Subcutaneous abdominal adipose tissue (tissue), 5 donors: ENCODE data around the gene ADORA3.

Experiments used
- H3K27ac ChIP-seq: one replicate; pipeline ENCODE4 v1.7.0; 2013; ENCODE audit warnings: low read depth, mild to moderate bottlenecking, inconsistent platforms, low read length, moderate library complexity
- H3K27me3 ChIP-seq, 5 donors: one replicate each; pipeline ENCODE4 v1.7.0; 2013; ENCODE audit warnings: low read length in 5 of 5, inconsistent platforms in 1 of 5; ENCODE audit not compliant: control insufficient read depth in 5 of 5, insufficient read depth in 4 of 5
- H3K36me3 ChIP-seq, 5 donors: one replicate each; pipeline ENCODE4 v1.7.0; 2013; ENCODE audit warnings: low read length in 5 of 5; ENCODE audit not compliant: control insufficient read depth in 5 of 5, insufficient read depth in 5 of 5
- H3K4me1 ChIP-seq, 5 donors: one replicate each; pipeline ENCODE4 v1.7.0; 2013; ENCODE audit warnings: low read length in 5 of 5, mild to moderate bottlenecking in 3 of 5, moderate library complexity in 1 of 5; ENCODE audit not compliant: control insufficient read depth in 5 of 5, insufficient read depth in 5 of 5
- H3K4me3 ChIP-seq, 5 donors: one replicate each; pipeline ENCODE4 v1.7.0; 2013; ENCODE audit warnings: low read length in 5 of 5, low read depth in 1 of 5
- H3K9ac ChIP-seq, 5 donors: one replicate each; pipeline ENCODE4 v1.7.0; 2013; ENCODE audit warnings: low read length in 5 of 5, mild to moderate bottlenecking in 4 of 5, moderate library complexity in 3 of 5
- H3K9me3 ChIP-seq, 5 donors: one replicate each; pipeline ENCODE4 v1.7.0; 2013; ENCODE audit warnings: low read length in 5 of 5; ENCODE audit not compliant: control insufficient read depth in 5 of 5
- donor health status: healthy.
- donor health status: healthy.
- donor health status: healthy.
- donor health status: healthy.
- donor health status: healthy.

The ADORA3 gene

DNA sequence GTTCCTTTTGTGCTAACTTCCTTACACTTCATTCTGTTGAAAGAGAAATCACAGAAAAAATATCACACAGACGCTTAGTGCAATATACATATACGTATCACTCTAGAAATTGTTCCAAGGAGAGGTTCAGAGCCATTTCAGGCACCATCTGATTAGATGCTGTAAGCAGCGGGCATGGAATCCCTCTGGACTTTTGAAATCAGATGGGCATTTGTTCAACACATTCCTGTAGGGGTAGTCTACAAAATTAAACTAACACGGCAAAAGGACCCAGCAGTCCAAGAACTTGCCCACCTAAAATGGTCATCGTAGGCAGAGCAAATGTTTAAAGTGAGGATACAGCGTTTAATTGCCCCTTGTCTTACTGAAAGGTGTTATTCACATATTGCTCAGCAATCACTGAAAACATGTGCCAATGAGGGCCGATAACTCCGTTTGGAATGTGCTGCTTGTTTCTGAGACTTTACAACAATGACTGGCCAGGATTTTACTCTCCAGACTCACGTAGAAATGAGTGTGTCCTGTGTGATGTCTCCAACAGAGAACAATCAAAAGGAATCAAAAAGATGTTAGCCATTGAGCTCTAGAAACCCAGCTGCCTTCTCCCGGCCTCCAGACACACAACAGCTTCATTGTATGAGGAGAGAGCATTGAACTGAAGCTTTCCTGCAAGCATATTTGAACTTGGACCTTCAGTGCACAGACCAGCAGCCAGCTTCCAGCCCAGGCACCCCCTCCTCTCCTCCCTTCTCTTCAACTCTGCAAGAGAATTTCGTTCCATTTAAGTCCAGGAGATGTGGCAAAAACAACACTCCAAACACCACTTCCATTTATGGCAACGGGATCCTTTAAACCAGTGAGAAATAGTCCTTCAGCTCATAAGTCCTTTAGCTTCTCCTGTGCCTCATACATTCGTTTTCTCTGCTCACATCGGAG lies 32.1 kb upstream of the ADORA3 start:
- no peaks in the 10 kb centered on the region for H3K9me3 ChIP-seq
- H3K9ac ChIP-seq = no peak overlapping the region
- H3K27me3 ChIP-seq = peaks cover 0 to 3% (median 0%) of the 10 kb centered on the region in 5 donors
- no peak overlapping the region for H3K27ac ChIP-seq
- H3K4me3 ChIP-seq = no peak overlapping the region
- no peaks in the 10 kb centered on the region for H3K36me3 ChIP-seq
- no peaks in the 10 kb centered on the region for H3K4me1 ChIP-seq

DNA sequence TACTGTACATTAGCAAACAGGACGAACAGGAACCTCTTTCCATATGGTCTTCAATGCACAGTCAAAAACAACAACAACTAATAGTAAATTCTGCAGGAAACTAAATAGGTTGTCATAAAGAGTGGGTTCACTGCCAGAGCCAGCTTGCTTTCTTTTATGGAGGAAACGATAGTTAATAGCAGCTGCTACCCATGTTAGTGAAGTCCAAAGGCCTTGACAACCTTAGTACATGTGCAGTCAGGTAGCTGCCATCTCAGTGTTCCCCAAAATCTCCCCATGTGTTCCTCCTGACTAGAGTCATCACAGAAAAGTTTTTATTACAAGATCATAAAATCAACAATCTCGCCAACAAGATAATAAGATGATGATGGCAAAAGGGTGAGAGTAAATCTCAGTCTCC lies 16.6 kb upstream of the ADORA3 start:
- Histone ChIP-seq H3K27me3 (peaks cover 0 to 7% (median 0%) of the 10 kb centered on the region in 5 donors), H3K9ac (no peak overlapping the region), H3K4me1 (peaks cover 3 to 22% (median 19%) of the 10 kb centered on the region in 5 donors), H3K4me3 (no peak overlapping the region), H3K9me3 (peaks cover 0 to 3% (median 0%) of the 10 kb centered on the region in 5 donors), H3K27ac (no peak overlapping the region), H3K36me3 (no peaks in the 10 kb centered on the region)

DNA sequence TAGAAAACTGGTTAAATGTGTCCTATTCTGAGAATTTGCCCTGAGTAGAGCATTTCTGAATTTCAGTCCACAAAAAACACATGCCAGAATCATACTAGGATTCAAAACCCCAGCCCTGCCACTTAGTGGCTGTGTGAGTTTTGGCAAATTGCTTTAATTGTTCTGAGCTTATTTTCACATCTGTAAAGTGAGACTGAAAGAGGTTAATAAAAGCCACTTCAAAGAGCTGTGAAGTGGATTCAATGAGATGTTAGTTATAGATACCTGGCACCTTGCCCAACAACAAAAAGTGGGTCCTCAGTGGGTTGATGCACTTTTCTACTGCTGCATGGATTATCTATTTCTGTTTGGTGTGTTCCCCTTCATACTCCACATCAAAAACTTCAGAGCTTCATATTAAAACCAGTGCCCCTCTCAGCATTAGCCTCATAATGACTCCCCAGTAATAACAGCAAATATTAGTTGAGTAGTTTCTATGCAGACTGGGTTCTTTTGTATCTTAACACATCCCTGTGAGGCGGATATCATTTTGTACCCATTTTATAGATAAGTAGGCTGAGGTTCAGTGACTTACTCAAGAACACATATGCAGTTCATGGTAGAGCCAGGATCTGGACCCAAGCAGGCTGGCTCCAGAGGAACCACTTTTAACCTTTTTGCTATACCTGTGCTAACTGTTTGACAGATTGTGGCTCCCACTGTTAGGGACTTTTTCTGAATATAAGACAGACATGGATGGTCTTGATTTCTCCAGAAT lies 14.2 kb upstream of the ADORA3 start:
- H3K27ac ChIP-seq = no peak overlapping the region
- H3K4me1 ChIP-seq = peaks cover 7 to 45% (median 22%) of the 10 kb centered on the region in 5 donors
- H3K27me3 ChIP-seq = peaks cover 0 to 7% (median 0%) of the 10 kb centered on the region in 5 donors
- H3K4me3 ChIP-seq = no peak overlapping the region
- no peaks in the 10 kb centered on the region for H3K36me3 ChIP-seq
- no peak overlapping the region for H3K9ac ChIP-seq
- H3K9me3 ChIP-seq = no peaks in the 10 kb centered on the region

DNA sequence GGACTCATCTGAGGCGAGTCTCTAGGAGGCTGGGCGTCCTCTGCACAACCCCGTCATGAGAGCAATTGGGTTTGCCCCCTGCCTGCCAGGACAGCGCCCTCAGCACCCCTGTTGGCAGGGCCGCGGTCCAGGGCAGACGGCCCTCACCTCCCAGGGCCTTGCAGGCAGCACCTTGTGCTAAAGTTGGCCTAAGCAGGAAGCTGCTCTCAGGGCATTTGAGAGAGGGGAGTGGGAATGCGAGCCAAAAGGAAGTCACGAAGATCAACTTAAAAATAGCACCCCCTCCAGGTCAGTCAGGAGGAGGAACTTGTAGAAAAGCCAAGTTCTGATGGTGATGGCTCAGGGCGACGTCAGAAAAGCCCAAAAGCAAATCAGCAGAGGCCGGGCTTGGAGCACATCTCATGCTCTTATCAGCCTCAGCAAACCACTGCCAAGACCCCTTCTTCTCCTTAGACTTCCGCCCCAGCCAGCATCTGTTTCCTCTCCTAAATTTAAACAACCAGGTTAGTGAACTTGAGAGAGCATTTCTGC lies 12.6 kb upstream of the ADORA3 start:
- no peaks in the 10 kb centered on the region for H3K36me3 ChIP-seq
- peaks cover 0 to 7% (median 0%) of the 10 kb centered on the region in 5 donors for H3K27me3 ChIP-seq
- H3K4me3 ChIP-seq = peak overlapping the region; percentile 31 to 63 (median 57)
- no peaks in the 10 kb centered on the region for H3K9me3 ChIP-seq
- peaks cover 7 to 47% (median 22%) of the 10 kb centered on the region in 5 donors for H3K4me1 ChIP-seq
- peak overlapping the region in 2 of 5 donors; percentile 19 to 66 for H3K9ac ChIP-seq
- peak overlapping the region; percentile 67 for H3K27ac ChIP-seq

DNA sequence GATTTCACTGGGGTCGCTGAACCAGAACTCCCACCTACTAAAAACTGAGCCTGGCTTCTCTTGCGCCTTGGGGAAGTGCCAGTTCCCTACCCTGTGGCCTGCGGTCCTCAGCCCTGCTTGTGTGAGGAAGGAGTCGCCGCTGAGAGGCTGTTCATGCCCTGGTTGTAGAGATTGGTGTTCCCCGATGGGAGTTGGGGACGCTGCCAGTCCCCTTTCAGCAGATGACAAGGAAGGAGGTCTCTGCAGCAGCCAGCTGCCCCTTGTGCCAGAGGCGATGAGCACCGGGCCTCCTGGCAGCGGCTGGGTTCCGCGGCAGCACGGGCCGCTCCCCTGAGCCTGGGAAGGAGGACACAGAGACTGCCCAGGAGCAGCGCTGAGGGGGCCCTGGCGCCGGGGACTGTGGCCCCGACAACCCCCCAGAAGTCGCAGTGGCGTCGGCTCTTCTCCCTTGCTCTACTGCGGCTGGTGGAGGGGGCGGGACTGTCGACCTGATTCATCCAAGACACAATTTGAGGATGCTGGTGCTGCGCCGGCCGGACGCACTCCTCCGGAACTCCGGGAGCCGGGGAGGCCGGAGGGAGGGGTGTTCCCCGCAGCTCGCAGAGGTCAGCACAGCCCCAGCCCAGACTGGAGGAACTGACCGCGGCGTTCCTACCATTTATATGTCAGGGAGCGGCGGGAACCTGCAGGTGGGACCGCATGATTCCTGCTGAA lies 12.0 kb upstream of the ADORA3 start:
- H3K36me3 ChIP-seq = no peaks in the 10 kb centered on the region
- H3K27ac ChIP-seq = peak overlapping the region; percentile 67
- H3K4me1 ChIP-seq = peaks cover 7 to 53% (median 22%) of the 10 kb centered on the region in 5 donors
- peak overlapping the region in 2 of 5 donors; percentile 19 to 66 for H3K9ac ChIP-seq
- peaks cover 0 to 7% (median 0%) of the 10 kb centered on the region in 5 donors for H3K27me3 ChIP-seq
- H3K4me3 ChIP-seq = peak overlapping the region; percentile 31 to 63 (median 57)
- no peaks in the 10 kb centered on the region for H3K9me3 ChIP-seq

DNA sequence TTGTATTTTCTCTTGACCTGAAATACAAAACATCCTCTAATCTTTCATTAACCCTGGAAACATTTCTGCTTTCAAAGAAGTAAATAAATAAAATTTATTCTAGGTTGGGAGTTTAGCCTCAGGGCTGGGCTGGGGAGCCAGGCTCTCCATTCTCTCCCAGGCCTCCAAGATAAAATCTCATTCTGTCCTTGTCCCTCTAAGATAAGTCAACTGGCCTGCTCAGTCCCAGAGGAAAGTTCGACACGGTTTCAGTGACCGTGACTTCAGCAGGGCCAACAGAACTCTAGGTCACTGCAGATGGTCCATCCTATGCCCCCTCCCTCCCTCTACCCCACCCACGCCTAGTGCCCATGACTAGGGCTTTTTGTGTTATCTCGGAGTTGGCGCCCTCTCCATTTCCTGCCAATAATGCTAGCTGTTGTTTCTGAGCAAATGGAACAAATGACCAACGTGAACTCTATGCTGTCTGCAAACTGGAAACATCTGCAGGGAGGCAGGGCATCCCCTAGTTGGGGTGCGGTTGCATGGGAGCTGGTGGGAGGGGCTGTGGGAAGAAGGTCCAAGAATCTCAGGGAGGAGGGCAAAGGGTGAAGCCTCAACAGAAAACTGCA lies 10.1 kb upstream of the ADORA3 start:
- H3K9ac ChIP-seq = no peak overlapping the region
- peaks cover 11 to 72% (median 40%) of the 10 kb centered on the region in 5 donors for H3K4me1 ChIP-seq
- no peak overlapping the region for H3K27ac ChIP-seq
- no peaks in the 10 kb centered on the region for H3K9me3 ChIP-seq
- no peaks in the 10 kb centered on the region for H3K36me3 ChIP-seq
- H3K27me3 ChIP-seq = peaks cover 0 to 7% (median 0%) of the 10 kb centered on the region in 5 donors
- no peak overlapping the region for H3K4me3 ChIP-seq

DNA sequence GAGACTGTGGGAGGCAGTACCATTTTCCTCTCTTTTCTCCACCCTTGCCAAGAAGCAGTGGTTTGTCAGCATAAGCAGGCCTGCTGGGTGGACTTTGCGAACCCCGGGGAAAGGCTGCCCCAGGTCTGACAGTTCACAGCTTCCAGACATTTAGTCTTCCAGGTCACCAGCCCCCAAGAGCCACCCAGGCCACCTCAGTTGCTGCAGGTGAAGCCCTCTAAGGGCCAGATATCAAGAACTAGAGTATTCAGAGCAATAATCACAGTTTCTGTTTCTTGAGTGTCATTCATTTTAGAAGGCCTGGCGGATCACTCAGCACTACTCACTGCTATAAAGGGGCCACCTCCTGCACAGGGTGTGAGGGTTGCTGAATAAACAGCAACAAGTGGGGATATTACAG lies 9.5 kb upstream of the ADORA3 start:
- no peak overlapping the region for H3K27ac ChIP-seq
- no peaks in the 10 kb centered on the region for H3K36me3 ChIP-seq
- H3K4me3 ChIP-seq = no peak overlapping the region
- no peak overlapping the region for H3K9ac ChIP-seq
- no peaks in the 10 kb centered on the region for H3K9me3 ChIP-seq
- H3K4me1 ChIP-seq = peaks cover 14 to 77% (median 44%) of the 10 kb centered on the region in 5 donors
- peaks cover 0 to 7% (median 0%) of the 10 kb centered on the region in 5 donors for H3K27me3 ChIP-seq

DNA sequence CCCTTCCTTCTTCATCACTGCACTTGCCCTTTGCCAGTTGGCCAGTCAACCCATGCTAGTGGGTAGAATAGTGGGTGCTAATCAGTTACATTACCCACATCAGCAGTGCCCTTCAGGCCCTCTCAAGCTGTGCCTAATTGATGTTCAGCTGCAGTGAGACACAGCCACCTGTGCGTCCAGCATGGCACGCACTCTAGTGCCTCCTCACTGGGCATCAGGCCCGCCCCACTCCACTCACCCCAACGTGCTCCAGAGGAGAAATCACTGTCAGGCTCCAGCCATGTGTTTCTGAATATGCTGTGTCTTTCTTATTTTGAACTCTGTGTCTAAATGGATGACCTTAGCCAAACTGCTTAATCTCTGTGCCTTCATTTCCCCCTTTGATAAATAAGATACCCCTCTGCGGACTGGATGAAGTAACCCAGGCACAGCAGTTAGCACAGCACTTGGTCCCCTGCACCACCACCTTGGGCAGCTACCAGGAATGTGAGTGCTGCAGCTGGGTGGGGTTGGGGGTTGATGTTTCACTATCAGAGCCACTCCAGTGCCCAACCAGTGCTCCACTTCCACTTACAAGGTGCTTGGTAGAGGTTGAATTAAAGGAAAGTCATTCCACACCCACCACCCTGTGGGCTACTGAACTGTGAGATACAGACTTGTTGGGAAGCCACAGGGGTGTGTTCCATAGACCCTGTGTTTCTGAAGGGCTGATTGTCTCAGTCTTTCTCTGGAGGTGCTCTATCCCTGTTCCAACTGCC lies 8.9 kb upstream of the ADORA3 start:
- no peak overlapping the region for H3K4me3 ChIP-seq
- H3K9me3 ChIP-seq = no peaks in the 10 kb centered on the region
- H3K36me3 ChIP-seq = no peaks in the 10 kb centered on the region
- H3K9ac ChIP-seq = no peak overlapping the region
- H3K27ac ChIP-seq = no peak overlapping the region
- H3K27me3 ChIP-seq = peaks cover 0 to 7% (median 0%) of the 10 kb centered on the region in 5 donors
- peaks cover 19 to 82% (median 49%) of the 10 kb centered on the region in 5 donors for H3K4me1 ChIP-seq

DNA sequence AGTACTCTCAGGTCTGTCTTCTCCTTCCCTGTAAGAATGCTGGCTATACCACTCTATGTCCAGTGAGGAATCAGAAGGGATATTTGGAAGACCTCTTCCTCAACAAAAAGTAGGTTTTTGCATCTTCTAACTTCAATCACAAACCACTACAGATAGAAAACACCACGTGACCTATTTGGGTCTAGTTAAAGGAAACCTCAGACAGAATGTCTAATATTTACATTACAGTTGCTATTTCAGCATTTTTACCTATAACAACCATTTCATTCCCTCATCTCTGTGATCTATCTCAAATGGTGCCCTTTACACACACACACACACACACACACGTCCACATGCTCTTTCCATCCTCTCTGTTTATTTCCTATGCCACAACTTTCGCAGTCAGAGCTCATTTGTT lies 7.9 kb upstream of the ADORA3 start:
- H3K36me3 ChIP-seq = no peaks in the 10 kb centered on the region
- H3K4me3 ChIP-seq = no peak overlapping the region
- H3K9ac ChIP-seq = no peak overlapping the region
- no peak overlapping the region for H3K27ac ChIP-seq
- peaks cover 20 to 77% (median 49%) of the 10 kb centered on the region in 5 donors for H3K4me1 ChIP-seq
- H3K9me3 ChIP-seq = no peaks in the 10 kb centered on the region
- peaks cover 0 to 7% (median 0%) of the 10 kb centered on the region in 5 donors for H3K27me3 ChIP-seq
